Ureter (tissue), 1 donor: Measurements from ENCODE around the gene OR2A5. TPM values are rescaled to one million over a fixed set of nuclear protein-coding genes. Genes with fewer than 3 reads are reported as not detected.
"Not testable (repeated sequence)": the region's sequence is repeated elsewhere in the genome, so short reads cannot be mapped to it uniquely, and the experiment has no call there.

Source experiments
- DNase-seq: peaks from one replicate; pipeline ENCODE4 v3.0.0-alpha.2; 2020; ENCODE audit warnings: low spot score
- total RNA-seq: library from RNA; stranded (reverse); gene quantifications from one replicate; pipeline ENCODE4 v1.2.4, GENCODE V29; 2023
- donor health status: DM: yes; HTN: yes; CAD: no.

The OR2A5 gene
- total RNA-seq, 1 donor from 2014 or later = not detected

GRCh38 chr7:144032985-144033709, 15.6 kb upstream of the OR2A5 start:
- DNase-seq = no peak

GRCh38 chr7:144035385-144035784, 13.4 kb upstream of the OR2A5 start:
- no peak for DNase-seq

GRCh38 chr7:144036302-144036885, 12.4 kb upstream of the OR2A5 start:
- no peak for DNase-seq

DNA sequence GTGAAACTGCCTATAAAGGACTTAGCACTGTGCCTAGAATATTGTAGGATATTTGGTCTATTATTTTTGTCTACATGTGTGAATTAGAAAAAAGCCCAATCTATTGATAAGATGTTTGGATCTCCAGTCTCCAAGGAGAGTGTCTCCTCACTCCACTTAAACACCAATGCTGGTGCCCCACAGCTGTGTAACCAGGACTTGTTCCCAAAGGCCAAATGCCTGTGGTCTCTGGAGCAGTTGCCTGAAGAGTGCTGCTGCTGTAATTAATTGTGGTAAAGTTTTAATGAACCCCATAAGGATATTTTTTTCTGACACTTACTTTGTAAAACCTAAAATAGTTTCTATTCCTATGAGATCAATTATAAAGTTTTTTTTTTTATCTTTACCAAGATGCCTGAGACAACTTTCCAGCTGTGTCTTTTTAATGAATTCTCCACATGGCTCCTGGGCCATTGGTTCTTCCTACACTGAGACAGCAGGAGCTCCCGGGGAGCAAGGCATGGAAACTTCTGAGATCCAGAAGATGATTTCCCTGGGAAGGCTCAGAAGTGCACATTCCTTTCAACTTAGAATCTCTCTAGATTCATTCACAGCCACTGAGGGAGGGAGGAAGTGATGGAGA, 11.2 kb upstream of the OR2A5 start:
- no peak for DNase-seq

DNA sequence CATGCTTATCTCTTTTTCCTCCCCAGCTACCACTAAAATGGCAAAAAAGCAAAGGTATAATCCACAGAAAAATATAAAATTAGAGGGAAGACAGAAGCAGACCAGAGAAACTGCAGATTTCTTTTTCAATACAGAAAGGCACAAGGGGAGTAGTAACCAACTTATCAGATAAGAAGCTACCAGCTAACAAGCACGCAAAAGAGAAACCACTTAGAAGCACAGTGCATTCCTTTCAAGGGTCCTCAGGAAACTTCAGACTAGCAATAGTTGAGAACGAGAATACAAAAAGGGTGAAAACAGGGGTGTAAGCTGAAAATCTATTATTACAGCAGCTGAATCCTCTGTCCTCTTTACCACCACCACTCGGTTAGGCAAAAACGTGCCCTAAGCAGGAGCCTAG, 9.9 kb upstream of the OR2A5 start:
- DNase-seq = no peak

GRCh38 chr7:144049491-144049890, 743 bp downstream of the OR2A5 start:
- DNase-seq = no peak

DNA sequence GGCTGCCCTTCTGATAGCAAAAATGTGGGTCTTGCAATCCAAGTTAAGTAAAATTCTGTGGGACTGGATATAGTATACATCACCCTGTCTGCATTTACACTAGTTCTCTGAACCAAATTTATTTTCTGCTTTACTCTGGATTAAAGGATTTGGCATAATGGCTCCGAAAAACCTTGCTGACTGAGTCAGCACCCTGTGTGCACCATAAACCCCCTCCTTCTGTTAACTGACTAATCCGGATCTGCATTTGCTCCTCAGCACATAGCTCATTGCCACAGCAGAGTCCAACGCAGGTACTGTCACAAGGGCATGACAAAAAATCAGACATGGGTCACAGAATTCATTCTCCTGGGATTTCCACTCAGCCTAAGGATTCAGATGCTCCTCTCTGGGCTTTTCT, 1.3 kb downstream of the OR2A5 start:
- no peak for DNase-seq

GRCh38 chr7:144050884-144051283, 2.1 kb downstream of the OR2A5 start:
- DNase-seq = not testable (repeated sequence)

- no peak for DNase-seq
Observed at GRCh38 chr7:144057954-144058353, 9.2 kb downstream of the OR2A5 start.

GRCh38 chr7:144063710-144064109, 15.0 kb downstream of the OR2A5 start:
- DNase-seq = no peak

- no peak for DNase-seq
Observed at GRCh38 chr7:144069511-144069910, 20.8 kb downstream of the OR2A5 start, which contains the start of gene OR2A25. Gene OR2A25 (plus strand): TSS chr7:144069811. CDS start chr7:144074220, 4,409 bp downstream.

GRCh38 chr7:144069953-144070352, 21.2 kb downstream of the OR2A5 start:
- DNase-seq = no peak

DNA sequence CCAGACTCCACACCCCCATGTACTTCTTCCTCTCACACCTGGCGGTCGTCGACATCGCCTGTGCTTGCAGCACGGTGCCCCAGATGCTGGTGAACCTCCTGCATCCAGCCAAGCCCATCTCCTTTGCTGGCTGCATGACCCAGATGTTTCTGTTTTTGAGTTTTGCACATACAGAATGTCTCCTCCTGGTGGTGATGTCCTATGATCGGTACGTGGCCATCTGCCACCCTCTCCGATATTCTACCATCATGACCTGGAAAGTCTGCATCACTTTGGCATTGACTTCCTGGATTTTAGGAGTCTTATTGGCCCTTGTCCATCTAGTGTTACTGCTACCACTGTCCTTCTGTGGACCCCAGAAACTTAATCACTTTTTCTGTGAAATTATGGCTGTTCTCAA, 25.6 kb downstream of the OR2A5 start:
- DNase-seq = no peak

DNA sequence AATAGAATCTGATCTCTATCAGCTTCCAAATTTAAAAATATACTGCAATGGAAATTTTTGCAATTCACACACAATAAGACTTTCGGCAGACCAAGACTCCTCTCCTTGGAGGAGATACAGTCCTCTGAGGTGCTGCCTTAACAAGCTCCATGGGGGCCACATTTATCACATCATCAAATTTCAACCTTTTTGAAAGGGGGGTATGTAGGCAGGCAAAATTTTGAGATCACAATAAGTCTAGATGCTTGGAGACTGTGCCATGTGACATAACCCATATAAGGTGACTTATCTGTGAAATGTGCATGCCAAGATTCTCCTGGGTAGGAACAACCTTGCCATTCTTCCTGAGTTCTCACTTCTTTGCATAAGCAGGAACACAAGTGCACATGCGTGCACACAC, 37.2 kb downstream of the OR2A5 start, which contains the start of gene OR2A12:
Gene OR2A12 (plus strand): TSS at position 301 of the 400 bp plus-strand sequence. CDS start 8,830 bp downstream, outside the sequence.
- DNase-seq = no peak

GRCh38 chr7:144086730-144087129, 38.0 kb downstream of the OR2A5 start:
- no peak for DNase-seq

DNA sequence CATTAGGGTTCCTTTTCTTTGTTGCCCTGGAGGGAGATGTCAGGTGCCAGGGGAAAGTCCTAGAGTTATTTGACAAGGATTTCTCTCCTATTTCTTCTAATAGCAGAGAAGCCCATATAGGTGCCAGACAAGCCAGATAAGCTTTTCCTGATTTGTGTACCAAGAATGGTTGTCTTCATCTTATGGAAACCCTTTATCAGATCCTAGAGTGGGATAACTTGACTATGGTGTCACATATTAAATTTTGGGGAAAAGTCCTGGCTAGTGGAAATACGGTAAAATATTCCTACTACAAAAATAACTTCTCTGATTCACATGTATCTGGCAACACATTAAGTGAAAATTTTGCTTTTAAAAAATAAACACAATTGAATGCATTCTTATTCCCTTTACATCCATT, 38.5 kb downstream of the OR2A5 start:
- no peak for DNase-seq

DNA sequence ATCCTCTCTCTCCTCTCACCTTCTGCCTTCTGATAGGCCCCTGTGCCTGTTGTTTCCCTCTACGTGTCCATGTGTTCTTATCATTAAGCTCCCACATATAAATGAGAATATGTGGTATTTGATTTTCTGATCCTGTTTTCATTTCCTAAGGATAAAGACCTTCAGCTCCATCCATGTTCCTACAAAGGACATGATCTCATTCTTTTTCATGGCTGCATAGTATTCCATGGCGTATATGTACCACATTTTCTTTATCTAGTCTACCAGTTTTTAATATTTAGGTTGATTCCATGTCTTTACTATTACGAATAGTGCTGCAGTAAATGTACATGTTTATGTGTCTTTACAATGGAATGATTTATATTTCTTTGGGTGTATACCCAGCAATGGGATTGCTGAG, 41.9 kb downstream of the OR2A5 start:
- no peak for DNase-seq

DNA sequence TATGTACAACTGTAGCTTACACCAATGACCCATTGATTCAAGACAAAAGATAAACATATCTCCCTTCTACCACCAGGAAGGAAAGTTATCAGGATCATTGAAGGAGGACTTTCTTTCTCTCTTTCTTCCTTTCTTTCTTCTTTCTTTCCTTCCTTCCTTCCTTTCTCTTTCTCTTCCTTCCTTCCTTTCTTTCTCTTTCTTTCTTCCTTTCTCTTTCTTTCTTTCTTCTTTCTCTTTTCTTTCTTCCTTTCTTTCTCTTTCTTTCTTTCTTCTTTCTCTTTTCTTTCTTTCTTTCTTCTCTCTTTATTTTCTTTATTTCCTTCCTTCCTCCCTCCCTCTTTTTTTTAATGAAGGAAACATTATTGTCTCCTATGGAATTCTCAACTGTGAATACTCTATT, 50.0 kb downstream of the OR2A5 start:
- DNase-seq = no peak

DNA sequence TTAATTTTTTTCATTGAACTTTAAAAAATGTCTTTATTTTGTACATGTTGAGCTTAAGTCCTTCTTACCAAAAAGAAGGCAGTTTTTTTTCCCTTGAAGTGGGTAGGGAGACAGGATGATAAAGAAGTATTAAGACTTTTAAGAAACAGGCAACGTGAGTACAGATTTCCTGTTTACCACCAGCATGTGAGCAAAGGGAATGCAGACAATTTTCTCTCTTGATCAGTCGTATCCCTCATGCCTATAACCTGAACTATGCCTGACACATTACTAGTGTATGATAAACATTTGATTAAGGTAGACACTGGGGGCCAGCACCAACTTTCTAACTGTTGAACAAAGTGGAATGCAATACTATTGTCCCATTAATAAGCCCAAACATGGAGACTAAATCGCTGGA, 51.9 kb downstream of the OR2A5 start:
- DNase-seq = no peak

GRCh38 chr7:144102041-144102440, 53.3 kb downstream of the OR2A5 start:
- DNase-seq = no peak

DNA sequence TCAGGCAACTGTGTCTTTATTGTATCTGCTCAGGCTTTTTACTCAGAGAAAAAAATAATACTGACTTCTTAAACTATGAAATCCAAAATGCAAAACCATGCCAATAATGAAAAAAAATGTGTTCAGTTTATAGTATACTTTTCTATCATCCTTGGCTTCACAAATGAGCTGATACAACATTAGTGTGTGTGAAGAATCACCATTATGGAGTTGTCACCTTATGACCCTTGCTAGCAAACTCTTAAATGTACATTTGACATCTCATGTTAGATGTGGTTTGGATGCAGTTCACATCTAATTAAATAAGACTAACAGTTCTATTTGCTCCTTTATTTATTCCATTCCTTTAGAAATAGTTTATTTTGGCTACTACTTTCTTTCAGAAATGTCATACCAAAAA, 56.5 kb downstream of the OR2A5 start:
- no peak for DNase-seq
